GM10847 (cell line): ENCODE results near the gene RGS6.

ENCODE experiments used
- POLR2A ChIP-seq: IDR thresholded peaks from 2 replicates; pipeline ENCODE4 v1.6.1; 2011; ENCODE audit not compliant: insufficient read length; ENCODE audit errors: extremely low read depth

Gene RGS6

DNA sequence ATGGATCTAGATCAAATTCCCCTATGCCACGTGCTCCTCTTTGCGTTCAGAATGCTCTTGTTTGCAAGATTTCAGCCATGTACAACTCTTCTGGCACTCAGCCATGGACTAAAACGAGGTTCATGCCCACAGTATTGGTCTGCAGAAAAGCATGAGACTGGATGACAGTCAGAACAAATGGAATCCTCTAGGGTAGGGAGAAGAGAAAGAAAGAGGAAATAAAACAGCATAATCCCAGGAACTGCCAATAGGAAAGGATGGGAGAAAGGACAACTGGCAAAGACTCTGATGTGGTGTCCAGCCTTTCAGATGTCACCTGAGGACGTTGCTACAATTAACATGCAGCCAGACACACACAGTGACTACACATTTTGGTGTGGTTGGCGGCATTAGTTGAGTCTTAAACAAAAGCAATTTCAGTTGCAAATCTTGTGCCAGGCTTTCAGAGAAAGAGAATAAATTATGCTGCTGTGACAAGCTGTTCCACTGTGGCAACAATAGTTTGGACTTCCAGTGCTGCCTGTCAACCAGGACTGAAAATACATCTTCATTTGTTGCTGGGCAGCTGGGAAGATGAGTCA lies 338.0 kb downstream of the RGS6 start:
- TF ChIP-seq POLR2A = no peak

DNA sequence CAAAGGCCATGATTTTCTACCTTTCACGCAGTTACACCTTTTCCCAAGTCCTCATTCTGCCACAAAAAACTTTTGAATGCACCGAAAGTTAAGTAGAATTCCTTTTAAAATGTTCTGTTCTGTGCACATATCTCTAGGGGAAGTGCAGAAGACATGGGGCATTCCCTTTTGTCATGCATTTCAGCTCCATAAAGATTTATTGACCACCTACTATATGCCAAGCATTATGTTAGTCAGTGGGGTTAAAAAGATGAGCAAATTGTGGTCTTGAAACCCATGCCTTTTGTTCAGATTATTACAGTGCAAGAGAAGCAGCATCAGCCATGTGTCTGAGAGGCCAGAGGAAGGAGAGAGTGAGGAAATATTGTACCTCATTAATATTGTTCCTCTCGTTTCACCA lies 338.5 kb downstream of the RGS6 start:
- no peak for TF ChIP-seq POLR2A

DNA sequence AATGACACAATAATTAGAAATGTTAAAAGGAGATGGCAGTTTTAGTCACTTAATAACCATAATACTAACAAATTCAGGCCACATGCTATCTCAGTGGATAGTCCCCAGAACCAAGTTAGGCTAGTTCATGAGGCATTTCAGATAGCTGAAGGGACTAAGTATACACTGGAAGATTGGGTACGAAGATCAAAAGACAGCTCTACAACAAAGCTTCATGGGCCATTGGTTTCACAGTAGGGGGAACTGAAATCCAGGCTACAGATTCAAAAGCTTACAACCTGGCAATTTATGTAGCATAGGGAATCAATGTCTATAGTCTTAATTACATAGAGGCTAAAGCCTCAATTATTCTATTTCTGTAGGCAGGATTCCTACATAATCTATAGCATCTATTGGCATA lies 343.0 kb downstream of the RGS6 start:
- no peak for TF ChIP-seq POLR2A

DNA sequence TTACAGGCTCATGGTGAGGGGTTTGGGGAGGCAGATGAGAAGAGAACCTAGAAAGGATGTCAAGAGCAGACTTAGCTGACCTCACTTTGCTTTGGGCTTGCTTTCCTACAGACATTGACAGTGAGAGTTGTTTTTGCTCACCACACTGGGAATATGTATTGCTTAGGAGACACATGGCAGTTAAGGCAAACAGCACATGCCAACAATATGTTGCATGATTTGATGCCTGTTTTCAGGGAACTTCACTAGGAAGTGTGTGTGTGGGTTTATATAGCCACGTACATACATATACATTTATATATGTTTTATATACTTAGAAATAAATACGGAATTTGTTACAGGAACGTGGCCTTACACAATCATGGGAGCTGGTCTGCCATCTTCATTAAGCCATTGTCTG lies 346.1 kb downstream of the RGS6 start:
- no peak for TF ChIP-seq POLR2A

DNA sequence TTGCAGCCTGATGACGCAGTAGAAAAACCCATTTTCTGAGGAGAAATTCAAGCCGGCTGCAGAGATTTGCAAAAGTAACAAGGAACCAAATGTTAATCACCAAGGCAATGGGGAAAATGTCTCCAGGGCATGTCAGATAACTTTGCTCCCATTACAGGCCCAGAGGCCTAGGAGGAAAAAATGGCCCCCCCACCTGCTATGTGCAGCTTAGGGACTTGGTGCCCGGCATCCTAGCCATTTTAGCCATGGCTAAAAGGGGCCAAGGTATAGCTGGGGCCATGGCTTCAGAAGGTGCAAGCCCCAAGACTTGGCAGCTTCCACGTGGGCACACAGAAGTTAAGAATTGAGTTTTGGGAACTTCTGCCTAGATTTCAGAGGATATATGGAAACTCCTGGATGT lies 351.9 kb downstream of the RGS6 start:
- TF ChIP-seq POLR2A = no peak

DNA sequence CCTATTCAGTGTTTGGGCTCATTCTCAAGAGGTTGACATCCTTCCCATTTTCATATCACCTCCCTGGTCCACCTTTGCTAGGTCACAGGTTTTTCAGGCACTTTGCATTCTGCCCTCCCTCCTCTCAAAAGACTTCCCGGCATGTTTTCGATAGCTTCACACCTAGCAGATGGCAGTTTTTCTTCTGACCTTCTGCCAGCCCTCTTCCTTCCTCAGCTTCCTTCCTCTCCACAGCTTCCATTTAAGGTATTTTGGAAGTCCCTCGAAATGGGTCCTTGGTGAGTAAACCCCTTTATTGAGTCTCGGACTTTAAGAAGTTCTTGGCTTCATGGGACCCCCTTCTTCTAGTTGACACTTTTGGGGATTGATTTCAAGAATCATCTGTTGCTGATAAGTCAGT lies 358.0 kb downstream of the RGS6 start:
- TF ChIP-seq POLR2A = no peak

DNA sequence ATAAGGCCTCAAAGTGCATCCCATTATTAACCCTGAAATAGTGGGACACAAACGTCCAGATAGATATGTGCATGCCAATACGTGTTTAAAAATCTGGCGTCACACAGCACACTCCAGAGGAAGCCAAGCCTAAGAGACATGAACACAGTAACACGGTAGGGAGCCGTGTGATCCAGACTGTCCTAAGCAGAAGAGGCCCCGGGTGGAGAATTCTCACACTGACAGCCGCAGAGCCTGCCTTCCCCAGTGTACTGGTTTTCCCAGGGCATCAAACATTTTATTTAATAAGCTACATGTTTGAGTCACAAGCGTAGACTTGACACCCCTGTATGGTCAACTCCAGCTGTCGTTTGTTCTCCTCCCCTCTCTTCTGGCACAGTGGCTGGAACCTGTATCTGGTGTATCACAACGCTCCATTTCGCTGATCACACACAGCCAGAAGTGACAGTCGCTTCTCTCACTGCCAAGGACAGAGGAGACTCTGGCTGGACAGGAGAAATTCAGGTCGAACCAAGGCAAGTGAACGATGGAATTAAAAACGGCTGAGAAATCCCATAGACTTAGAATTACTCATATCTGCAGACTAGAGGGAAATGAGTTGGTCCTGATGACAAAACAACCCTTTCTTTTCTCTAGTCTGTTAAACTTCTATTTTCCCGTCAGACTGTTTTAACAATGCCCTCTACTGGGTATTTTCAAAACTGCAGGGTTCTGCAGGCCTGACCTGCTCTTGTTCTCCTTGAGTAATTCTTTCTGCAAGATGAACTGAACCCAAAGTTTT lies 359.9 kb downstream of the RGS6 start:
- TF ChIP-seq POLR2A = no peak

DNA sequence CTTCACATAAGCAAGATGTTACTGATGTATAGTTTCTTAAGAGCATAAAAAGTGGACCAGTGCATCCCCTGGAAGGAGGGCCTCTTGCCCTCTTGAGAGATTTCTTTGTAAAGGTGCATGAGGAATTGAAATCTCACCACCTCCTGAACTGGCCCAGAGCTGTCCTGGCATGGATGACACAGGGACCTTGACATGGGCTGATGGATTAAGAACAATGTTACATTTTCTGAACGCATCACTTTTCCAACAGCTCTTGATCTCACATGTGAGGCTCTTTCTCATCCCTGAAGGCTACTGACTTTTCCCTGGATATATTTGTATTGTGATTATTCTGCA lies 360.4 kb downstream of the RGS6 start:
- TF ChIP-seq POLR2A = no peak

DNA sequence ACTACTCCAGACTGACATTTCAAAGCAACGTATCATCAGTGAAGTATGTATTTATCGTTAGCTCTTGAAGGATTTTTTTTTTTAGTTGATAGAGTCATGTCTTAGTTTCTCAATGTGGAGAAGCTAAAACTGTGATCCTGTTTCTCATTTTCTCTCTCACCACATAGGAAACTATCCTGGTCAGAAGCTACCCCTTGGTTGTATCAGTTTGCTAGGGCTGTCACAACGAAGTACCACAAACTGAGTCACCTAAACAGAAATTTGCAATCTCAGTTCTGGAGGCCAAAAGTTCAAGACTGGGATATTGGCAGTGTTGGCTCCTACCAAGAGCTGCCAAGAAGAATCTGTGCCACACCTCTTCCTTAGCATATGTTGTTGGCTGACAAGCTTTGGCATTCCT lies 369.1 kb downstream of the RGS6 start:
- no peak for TF ChIP-seq POLR2A

DNA sequence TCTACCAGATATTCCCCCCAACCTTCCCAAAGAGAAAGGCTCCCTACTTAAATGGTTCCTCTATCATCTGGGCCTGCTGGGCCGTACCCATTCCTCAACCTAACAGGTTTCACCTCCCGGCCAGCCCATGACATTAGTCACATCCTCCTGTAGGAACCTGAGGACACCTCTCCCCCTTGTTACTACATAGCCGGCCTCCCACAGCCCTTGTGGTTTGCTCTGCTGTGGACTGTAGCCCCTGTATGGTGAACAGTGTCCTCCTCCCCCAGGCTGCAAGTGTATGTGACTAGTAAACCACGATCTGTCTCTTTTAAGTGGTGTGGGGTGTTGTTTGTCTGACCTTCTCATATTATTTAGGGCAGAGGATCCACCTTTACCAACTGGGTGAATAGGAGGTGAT lies 371.7 kb downstream of the RGS6 start:
- no peak for TF ChIP-seq POLR2A

DNA sequence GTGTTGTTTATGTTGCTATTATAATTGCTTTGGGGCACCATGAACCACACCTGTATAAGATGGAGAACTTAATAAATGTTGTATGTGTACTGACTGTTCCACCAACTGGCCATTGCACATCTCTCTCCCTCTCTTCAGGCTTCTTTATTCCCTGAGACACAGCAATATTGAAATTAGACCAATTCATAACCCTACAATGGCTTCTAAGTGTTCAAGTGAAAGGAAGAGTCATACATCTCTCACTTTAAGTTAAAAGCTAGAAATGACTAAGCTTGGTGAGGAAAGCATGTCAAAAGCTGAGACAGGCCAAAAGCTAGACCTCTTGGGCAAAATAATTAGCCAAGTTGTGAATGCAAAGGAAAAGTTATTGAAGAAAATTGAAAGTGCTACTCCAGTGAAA lies 373.3 kb downstream of the RGS6 start:
- no peak for TF ChIP-seq POLR2A

DNA sequence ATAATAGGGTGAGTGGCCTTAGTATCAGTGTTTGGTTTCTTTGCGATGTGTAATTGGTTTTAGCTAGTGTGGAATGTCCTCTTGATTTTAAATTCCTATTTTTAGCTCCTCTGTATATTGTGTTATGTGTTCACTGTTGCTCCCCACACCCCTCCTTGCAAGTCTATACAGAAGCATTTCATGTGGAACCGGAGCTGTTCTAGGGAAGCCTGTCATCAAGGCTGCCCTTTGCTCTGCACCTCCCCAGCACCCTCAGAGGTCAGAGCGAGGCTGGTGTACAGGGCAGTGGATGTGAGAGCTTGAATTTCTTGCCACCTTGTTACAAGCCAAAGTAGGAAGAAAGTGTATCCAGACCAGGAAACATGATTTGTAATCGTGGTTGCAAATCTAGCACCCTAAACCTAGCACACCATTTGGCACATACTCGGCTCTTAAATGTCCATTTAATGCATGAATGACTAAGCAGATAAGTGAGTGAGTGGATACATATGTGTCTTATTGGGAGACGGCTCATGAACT lies 376.8 kb downstream of the RGS6 start:
- TF ChIP-seq POLR2A = no peak

DNA sequence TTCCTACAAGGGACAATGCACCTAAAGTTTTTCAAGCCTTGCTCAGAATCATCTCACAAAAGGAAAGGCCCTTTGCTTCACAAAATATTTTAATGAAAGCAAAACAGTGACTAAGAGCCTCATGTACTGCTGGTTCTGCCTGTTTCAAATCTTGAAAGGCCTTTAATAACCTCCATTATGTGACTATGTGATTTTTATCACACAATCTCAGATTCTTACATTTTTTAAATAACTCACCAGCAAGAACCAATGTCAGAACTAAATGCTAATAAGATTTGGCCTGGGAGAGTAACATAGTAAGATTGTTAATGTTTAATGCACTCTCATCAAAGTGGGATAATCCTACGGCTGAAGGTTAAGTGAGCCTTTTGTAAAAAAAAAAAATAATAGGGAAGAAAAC lies 378.9 kb downstream of the RGS6 start:
- TF ChIP-seq POLR2A = no peak

DNA sequence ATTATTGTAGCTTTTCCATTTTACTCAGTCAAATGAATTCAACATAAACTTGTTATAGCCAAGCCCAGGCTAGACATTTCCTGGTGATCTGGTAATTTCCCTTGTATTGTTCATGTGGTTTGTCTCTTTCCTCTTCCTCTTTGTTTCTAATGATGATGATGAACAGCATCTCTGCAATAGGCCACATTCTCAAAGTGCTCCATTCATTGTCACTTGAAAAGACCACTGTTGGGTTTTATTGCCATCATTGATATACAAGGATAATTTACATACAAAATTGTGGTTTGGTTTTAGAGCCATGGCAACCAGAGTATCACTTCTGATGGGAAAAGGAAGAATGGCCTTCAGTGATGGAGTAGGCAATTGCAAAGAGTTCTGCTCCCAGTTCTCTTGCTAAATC lies 379.3 kb downstream of the RGS6 start:
- no peak for TF ChIP-seq POLR2A

DNA sequence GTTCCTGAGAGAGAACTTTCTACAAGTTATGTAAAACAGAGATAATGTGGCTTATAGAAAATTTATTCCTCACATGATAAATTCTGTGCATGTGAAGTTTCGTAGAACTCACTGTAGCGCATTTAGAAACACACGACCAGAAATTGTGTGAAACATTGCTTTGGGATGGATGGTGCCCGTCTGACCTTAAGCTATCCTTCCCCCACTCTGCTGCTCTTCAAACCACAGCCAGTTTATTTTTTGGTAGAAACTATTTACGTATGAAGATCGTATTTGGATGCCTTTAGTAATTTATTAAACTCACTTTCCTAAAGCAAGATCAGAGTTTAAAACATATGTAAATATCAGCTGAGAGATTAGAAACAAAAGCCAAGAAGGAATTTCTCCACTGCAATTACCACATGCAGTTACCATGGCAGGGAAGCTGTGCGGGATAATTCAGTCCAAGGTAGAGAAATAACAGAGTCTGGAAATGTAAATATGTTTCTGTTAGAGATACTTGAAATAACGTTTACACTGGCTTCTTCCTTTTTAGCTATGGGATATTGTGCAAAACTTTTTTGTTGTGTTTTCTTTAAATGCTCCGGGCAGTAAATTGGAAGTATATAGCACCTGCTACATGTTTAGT lies 382.7 kb downstream of the RGS6 start:
- no peak for TF ChIP-seq POLR2A

DNA sequence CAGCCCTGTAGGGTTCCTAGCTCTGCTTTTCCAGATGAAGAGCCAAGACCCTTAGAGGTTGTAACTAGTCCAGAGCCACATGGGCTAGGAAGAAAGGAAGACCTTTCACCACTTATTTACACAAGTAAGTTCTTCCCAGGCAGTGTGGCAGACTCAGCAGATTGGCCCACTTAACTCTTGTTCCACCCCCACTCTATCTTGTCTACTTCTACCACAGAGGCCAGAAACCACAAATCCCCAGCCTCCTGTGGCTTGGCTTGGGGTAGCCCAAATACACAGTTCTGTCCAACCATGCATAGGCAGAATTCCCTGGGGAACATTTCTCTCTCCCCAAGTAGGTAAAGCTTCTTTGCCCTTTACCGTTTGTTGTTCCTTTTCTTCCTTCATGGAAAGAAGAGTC lies 383.5 kb downstream of the RGS6 start:
- no peak for TF ChIP-seq POLR2A

DNA sequence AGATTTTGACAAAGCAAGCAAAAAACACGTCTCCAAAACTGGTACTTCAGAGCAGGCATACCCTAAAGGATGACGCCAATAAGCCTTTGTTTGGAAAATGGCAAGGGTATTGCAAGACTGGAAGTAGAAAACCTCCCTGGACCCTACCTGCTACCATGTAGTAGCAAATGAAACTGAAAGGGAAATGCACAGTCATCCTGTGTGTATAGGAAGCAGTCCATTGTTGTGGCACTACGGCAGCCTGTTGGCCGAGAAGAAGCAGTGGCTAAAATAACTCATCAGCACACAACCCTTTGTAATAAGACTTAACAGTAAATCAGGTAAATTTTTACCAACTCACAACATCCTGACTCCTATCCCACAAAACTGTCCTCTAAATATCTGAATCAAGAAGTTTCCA lies 386.4 kb downstream of the RGS6 start:
- TF ChIP-seq POLR2A = no peak

DNA sequence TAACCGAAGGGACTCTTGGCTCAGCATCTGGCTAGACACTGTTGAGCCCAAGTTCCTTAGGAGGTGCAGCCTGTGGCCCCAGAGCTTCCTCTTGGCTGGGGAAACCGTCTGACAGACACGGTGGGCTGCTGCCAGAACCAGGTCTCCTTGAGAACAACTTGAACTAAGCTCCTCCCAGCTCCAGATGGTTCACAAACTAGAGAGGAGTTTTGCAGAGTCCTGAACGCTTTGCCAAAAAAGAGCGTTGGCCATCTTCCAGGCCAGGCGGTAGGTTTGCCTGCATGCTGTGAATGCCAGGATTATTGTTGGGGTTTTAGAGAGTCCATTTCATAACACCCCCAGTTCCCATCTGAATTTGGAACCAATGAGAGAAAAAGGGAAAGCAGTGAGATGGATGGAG lies 399.8 kb downstream of the RGS6 start:
- TF ChIP-seq POLR2A = no peak
